ENCODE measurements around the gene TAF7L.

TAF7L gene

DNA sequence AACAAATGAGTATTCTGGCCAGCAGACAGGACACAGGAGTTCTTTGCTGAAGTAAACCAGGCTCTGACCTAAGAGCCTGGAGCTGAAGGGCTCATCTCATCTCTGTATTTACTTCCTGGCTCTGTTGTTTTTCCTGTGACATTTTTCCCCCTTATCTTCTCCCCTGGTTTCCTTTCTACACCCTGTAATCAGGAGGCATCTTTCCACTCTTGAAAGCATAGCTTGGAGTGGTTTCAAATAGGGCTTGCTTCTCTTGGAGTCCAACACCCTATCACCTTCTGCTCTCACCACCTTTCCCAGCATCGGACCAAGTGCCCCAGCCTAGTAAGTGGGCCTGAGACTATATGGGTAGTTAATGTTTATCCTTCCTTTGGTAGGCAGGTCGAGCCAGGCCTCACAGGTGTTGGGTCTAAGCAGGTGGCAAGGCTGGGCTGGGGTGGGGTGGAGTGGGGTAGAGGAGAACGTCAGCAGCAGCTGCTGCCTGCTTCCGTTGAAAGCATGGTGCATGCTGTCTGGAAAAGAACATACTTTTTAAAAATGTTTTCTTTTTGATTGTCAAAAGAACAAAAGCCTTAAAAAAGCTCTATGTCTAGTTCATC, 70.4 kb downstream of the TAF7L start:
- DNase-seq = no peak

DNA sequence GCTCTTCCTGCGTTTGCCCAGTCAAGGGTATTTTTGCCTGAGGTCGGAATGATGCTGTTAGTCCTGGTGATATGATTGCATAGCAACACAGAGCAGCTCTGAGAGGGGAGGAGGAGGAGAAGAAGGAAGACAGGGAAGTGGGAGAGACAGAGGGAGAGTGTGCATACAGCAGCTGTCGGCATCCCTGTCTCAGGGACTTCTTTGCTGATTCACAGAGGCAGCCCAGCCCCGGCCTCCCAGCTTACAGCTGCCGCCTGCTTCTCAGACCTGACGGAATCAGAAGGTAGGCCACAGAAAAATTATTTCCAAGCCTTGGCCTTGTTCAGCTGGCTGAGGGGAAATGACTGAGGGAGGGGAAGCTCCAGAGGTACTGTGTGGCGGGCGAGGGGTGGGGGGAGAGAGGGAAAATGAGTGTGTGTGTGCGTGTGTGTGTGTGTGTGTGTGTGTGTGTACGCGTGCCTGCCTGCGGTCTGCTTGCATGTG, 71.2 kb downstream of the TAF7L start:
- no peak for DNase-seq

DNA sequence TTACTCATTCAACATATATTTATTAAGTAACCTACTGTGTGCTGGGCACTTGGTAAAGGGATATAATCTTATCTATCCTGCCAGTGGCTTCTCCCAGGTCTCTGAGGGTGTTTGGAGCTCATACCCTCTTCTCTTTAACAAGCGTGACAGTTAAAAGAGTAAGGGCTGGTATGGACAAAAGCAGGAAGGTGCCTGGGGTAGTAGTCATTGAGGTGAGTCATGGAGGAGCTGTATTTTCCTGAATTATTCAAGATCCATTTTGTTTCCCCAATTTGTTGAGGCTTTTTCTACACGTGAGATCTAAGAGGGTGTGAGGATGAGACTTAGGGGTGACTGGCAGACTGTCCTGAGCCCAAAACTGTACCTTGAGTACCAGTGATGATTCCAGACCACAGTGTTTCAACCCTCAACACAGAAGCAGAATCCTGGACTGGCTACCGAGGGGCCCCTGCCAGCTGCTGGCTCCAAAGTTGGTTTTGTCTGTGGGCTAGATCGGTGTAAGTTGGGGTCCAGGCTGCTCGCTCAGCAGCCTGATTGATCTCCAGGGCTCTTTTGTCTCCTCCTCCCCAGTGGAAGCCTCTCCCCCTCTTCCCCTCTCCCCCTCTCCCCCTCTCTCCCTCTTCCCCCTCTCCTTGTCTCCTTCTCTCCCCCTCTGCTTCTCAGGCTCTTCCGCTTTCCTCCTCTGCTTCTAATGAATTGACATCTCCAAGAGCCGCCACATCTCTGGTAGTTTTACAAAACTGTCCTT, 71.8 kb downstream of the TAF7L start, which contains the start of gene DRP2:
TSS of gene DRP2 (plus strand) at position 671 of the 748 bp plus-strand sequence. CDS start 11,862 bp downstream, outside the sequence.
- DNase-seq = no peak
